NB4 (cell line): ENCODE data around the gene HRNR.

Experiments used
- DNase-seq: peaks from one replicate; pipeline ENCODE4 v3.0.0; 2010; ENCODE audit warnings: low read depth
- H3K4me3 ChIP-seq: one replicate; pipeline ENCODE4 v1.5.1; 2011; ENCODE audit warnings: mild to moderate bottlenecking, low read depth, low read length, moderate library complexity
- CTCF ChIP-seq: IDR thresholded peaks from one replicate; pipeline ENCODE4 v1.5.1; 2012; ENCODE audit warnings: low read depth, low read length
- MAX ChIP-seq: IDR thresholded peaks from 2 replicates; pipeline ENCODE4 v1.6.1; 2011; ENCODE audit warnings: low read depth, low read length
- MYC ChIP-seq: IDR thresholded peaks from 2 replicates; pipeline ENCODE4 v1.6.1; 2011; ENCODE audit warnings: low read depth, low read length
- POLR2A ChIP-seq: IDR thresholded peaks from 2 replicates; pipeline ENCODE4 v1.6.1; 2011; ENCODE audit warnings: mild to moderate bottlenecking; ENCODE audit not compliant: insufficient read length; ENCODE audit errors: extremely low read depth

The HRNR gene

GRCh38 chr1:152167835-152168534, 56.0 kb downstream of the HRNR start:
- TF ChIP-seq POLR2A, result no peak
- no peak for TF ChIP-seq MAX
- no peak for TF ChIP-seq CTCF
- no peak for TF ChIP-seq MYC
- DNase-seq, result peak; percentile 65

GRCh38 chr1:152166966-152167365, 57.0 kb downstream of the HRNR start:
- no peak overlapping the region for H3K4me3 ChIP-seq
- TF ChIP-seq MAX, result no peak
- TF ChIP-seq POLR2A, result no peak
- no peak for TF ChIP-seq MYC
- no peak for TF ChIP-seq CTCF
- no peak for DNase-seq

More at GRCh38 chr1:152167835-152168534, 56.0 kb downstream of the HRNR start:
- H3K4me3 ChIP-seq, result no peak overlapping the region

- TF ChIP-seq CTCF (no peak), POLR2A (no peak), MAX (no peak), MYC (no peak)
- no peak overlapping the region for H3K4me3 ChIP-seq
- DNase-seq, result peak; percentile 13
Measured at GRCh38 chr1:152165286-152166077, 58.5 kb downstream of the HRNR start.

- H3K4me3 ChIP-seq, result no peak overlapping the region
- no peak for TF ChIP-seq MYC
- no peak for TF ChIP-seq POLR2A
- no peak for TF ChIP-seq CTCF
- TF ChIP-seq MAX, result no peak
- no peak for DNase-seq
Measured at GRCh38 chr1:152164517-152165136, 59.4 kb downstream of the HRNR start.

GRCh38 chr1:152162792-152163463, 61.1 kb downstream of the HRNR start:
- TF ChIP-seq MAX (no peak), MYC (no peak), CTCF (no peak), POLR2A (no peak)
- DNase-seq, result no peak
- no peak overlapping the region for H3K4me3 ChIP-seq
